Fibroblast of the conjunctiva (primary cell): Measurements from ENCODE around the gene B4GALT7.
"Not testable (repeated sequence)": the region's sequence is repeated elsewhere in the genome, so short reads cannot be mapped to it uniquely, and the experiment has no call there.

Experiments used
- DNase-seq: peaks from one replicate; pipeline ENCODE4 v3.0.0-alpha.2; 2010; ENCODE audit warnings: low read depth

B4GALT7 gene

DNA sequence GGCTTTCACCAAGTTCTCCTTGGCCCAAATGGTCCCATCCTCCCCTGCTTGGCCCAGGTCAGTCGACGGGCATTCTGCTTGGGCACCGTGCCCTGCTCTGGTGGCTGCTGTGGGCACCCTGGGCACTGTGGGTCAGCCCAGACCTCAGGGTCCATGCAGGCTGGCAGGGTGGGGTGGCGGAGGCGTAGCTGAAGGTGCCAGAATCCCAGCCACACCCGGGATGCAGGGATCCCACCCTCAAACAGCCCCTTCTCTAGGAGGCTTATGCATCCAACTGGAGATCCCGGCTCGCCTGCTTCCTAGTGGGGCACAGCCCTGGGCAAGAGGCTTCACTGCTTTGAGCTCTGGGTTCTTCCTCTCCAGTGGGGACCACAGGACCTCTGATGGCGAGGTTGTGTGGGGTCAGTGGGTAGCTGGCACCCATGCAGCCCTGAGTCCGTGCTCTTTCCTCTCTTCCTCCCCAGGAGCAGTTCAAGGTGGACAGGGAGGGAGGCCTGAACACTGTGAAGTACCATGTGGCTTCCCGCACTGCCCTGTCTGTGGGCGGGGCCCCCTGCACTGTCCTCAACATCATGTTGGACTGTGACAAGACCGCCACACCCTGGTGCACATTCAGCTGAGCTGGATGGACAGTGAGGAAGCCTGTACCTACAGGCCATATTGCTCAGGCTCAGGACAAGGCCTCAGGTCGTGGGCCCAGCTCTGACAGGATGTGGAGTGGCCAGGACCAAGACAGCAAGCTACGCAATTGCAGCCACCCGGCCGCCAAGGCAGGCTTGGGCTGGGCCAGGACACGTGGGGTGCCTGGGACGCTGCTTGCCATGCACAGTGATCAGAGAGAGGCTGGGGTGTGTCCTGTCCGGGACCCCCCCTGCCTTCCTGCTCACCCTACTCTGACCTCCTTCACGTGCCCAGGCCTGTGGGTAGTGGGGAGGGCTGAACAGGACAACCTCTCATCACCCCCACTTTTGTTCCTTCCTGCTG lies 9.4 kb downstream of the B4GALT7 start:
- no peak for DNase-seq

GRCh38 chr5:177610131-177610769 lies 10.3 kb downstream of the B4GALT7 start:
- no peak for DNase-seq

DNA sequence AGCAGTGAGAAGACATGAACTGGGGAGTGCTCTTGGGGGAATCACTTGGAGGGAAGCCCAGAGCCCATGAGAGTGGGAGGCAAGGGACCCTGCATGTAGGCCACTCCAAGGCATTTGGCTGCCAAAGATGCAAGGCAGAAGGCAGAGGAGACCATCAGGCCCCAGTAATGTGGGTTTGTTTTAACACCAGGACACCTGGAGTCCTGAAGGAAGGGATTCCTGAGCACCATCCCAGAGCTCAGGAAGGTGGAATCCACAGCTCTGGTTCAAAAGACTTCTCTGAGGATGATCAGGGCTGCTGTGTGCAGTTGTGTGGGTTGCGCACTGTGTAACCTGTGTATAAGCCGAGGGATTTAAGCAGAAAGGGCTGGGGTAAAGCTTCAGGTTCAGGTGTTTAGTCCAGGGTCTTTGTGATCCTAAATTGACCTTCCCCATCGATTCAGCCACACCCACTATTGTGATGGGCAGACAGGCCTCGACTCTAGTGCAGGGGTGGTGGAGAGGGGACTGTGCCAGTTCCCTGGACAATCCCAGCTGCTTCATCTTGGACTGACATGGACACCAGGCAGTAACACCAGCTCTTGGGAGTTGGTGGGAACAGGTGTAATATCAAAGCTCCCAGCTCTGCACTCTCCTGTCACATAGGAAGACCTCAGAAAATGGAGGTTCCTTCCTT lies 11.0 kb downstream of the B4GALT7 start:
- no peak for DNase-seq

DNA sequence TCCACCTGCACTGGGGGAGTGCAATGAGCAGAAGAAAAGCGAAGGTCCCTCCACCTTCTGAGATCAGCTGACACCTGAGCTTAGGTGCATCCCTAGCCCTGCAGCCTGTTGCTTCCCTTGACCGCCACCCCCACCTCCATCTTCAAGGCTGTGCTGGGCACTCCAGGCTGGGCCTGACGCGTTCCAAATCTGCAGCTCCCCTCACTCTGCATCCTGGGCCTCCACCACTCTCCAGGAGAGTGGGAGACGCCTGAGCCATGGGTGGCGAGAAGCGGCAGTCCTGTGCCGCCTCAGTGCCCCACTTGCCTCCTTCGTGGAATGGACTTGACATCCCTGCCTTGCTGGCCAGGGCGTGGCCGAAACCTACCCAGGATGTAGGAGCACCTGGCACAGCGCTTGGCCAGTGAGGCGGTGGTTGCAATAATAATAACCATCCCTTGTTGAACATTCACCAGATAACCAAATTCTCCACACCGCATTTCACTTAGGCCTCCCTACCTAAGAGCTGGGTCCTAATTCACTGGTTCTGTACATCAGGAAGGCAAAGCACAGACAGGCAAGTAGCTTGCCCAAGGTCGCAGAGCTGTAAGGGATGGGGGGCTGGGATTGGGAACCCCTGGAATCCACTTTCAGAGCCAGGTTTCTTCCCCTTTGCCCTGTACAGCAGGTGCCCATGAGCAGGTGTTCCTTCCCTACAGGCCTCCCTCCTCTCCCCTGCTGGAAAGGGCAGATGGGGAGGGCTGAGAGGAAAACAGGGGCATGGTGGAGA lies 11.7 kb downstream of the B4GALT7 start:
- DNase-seq: no peak

DNA sequence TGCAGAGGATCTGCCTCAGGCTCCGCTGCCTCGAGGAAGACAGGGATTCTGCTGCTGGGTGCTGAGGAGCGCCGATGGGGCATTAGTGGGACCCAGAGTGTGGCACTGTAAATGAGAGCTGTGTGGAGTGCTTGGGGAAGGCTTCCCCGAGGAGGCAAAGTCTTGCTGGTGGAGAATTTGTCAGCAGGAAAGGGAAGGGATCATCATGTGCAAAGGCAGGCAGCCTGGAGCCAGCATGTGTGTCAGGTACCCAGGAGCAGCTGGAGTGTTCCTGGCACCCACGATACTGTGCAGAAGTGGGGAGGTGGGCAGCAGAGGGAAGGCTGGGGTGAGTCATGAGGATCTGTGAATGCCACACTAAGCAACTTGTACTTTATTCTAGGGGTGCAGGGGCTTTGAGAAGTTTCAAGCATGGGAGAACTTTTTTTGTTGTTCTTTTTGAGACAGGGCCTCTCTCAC lies 12.3 kb downstream of the B4GALT7 start:
- DNase-seq: no peak

- no peak for DNase-seq
Measured at GRCh38 chr5:177620560-177620959, 20.6 kb downstream of the B4GALT7 start.

- DNase-seq: not testable (repeated sequence)
Measured at GRCh38 chr5:177624172-177624571, 24.2 kb downstream of the B4GALT7 start.

DNA sequence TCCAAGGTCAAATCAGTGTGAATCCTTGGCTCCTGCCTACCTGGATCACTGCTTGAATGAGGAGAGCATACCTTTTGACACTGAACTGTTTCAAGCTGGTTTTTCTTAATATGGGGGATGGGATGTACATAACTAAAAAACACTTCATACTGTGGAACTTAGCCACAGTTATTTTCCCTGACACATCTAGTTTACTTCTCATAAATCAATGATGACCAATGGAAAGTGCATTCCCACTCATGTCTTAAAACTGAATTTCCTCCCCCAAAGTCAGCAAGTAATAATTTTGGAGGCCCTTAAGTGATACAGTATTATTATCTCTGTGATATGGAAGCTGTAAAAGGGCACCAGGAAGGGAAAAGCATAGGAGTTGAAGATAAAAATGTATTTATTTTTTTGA lies 30.3 kb downstream of the B4GALT7 start:
- DNase-seq: not testable (repeated sequence)

DNA sequence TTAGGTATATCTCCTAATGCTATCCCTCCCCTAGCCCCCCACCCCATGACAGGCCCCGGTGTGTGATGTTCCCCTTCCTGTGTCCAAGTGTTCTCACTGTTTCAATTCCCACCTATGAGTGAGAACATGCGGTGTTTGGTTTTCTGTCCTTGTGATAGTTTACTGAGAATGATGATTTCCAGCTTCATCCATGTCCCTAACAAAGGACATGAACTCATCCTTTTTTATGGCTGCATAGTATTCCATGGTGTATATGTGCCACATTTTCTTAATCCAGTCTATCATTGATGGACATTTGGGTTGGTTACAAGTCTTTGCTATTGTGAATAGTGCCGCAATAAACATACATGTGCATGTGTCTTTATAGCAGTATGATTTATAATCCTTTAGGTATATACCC lies 35.0 kb downstream of the B4GALT7 start:
- DNase-seq: not testable (repeated sequence)

- DNase-seq: not testable (repeated sequence)
Measured at GRCh38 chr5:177645462-177645861, 45.5 kb downstream of the B4GALT7 start.

GRCh38 chr5:177651235-177651634 lies 51.3 kb downstream of the B4GALT7 start:
- not testable (repeated sequence) for DNase-seq

GRCh38 chr5:177657846-177658245 lies 57.9 kb downstream of the B4GALT7 start:
- DNase-seq: not testable (repeated sequence)

DNA sequence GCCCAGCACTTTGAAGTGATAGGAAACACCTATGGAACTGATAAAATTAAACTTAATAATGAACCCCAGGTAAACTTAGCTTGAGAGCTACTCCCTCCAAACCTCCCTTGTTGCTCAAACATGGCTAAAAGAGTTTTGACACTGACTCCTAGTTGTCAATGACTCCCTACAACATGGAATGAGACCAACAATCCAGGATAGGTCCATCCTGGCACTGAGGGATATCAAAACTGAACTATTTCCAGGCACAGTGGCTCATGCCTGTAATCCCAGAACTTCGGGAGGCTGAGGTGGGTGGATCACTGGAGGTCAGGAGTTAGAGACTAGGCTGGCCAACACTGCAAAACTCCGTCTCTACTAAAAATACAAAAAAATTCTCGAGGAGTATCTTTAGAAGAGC lies 58.6 kb downstream of the B4GALT7 start:
- not testable (repeated sequence) for DNase-seq
